Measurements from ENCODE around the gene LMBR1.

GRCh38 chr7:156635529-156636385 is 257.2 kb downstream of the LMBR1 start:
- TF ChIP-seq SP1 (IDR thresholded peaks at IDR 0.05) = no peak
- TF ChIP-seq LEF1 (IDR thresholded peaks at IDR 0.05; ENCODE audit: borderline replicate concordance) = no peak
- no peak for TF ChIP-seq BHLHE40 (IDR thresholded peaks at IDR 0.05; ENCODE audit: borderline replicate concordance)
- TF ChIP-seq ARNT (IDR thresholded peaks at IDR 0.05) = no peak
- no peak for TF ChIP-seq PKNOX1 (IDR thresholded peaks at IDR 0.05)
- TF ChIP-seq TARDBP (IDR thresholded peaks at IDR 0.05) = no peak
- TF ChIP-seq NFRKB (IDR thresholded peaks at IDR 0.05) = no peak
- TF ChIP-seq HDGF (IDR thresholded peaks at IDR 0.05; ENCODE audit: borderline replicate concordance) = no peak
- TF ChIP-seq FOXM1 (IDR thresholded peaks at IDR 0.05; ENCODE audit: borderline replicate concordance) = no peak
- no peak for TF ChIP-seq FOXK2 (IDR thresholded peaks at IDR 0.05)
- TF ChIP-seq FOXA1 (IDR thresholded peaks at IDR 0.05) = no peak
- TF ChIP-seq ELF4 (IDR thresholded peaks at IDR 0.05) = no peak
- no peak for TF ChIP-seq CTBP1 (IDR thresholded peaks at IDR 0.05; ENCODE audit: borderline replicate concordance)
- TF ChIP-seq ZNF384 (IDR thresholded peaks at IDR 0.05) = no peak
